GM19025 (cell line): Measurements from ENCODE around the gene MGRN1.

Source experiments
- ATAC-seq: cut with Tn5 transposase; IDR thresholded peaks from one replicate; pipeline ENCODE4 v1.9.1; 2021; ENCODE audit warnings: mild to moderate bottlenecking, low read depth, moderate library complexity; ENCODE audit not compliant: unreplicated experiment

The MGRN1 gene

GRCh38 chr16:4624015-4624826, at the start of gene MGRN1:
Gene MGRN1, plus strand, starts transcription at chr16:4624826. Its CDS starts 135 bp downstream, at chr16:4624961.
- peak; percentile 67 for ATAC-seq

DNA sequence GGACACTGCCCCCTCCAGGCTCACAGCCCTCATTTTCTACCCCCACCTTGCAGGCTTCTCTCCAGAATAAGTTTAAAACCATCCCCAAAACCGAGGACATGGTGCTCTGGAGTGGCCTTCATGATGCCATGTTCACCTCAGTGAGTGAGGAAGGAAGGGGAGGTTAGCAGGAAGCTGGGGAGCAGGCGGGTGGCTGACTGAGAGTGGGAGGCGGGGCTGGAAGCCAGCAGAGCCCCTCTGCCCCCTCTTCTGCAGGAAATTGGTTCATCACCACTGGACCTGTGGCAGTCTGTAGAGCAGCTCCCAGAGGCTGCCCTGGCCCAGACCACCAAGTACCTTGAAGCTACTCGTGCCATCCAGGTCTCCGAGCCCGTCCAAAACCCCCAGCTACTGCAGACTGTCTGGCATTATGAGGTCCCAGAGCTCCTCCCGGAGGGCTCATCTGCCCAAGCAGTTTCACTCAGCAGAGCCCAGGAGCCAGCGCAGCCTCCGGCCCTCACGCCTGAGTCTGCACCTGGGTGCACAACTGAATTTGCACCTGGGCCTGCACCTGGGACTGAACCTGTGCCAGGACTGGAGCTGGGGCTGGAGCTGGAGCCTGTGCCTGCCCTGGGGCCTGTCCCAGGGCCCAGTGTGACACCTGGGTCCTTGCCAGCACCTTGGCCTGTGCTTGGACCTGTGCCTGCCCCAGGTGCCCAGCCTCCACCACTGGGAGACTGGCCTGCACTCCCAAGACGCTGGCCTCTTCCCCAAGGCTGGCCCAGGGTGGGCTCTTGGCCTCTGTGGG, 49.5 kb upstream of the MGRN1 start:
- ATAC-seq: no peak

GRCh38 chr16:4576008-4576407, 48.6 kb upstream of the MGRN1 start:
- no peak for ATAC-seq

DNA sequence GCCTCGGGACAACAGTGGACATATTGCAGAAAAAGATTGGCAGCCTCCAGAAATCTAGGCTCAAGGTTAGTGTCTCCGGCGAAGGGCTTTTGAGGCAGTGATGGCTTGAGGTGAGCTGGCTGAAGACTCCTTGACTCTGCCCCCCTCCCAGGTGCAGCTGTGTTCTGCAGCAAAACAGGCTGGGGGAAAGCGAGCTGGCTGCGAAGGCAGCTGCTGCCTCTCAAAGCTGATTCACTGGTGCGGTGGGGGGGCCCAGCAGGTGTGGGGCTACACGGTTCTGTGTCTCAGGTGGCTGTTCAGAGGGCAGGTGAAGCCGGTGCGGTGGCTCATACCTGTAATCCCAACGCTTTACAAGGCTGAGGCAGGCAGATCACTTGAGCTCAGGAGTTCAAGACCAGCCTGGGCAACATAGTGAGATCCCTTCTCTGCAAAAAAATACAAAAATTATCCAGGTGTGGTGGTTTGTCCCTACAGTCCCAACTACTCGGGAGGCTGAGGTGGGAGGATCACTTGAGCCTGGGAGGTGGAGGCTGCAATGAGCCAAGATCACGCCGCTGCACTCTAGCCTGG, 45.6 kb upstream of the MGRN1 start:
- no peak for ATAC-seq

DNA sequence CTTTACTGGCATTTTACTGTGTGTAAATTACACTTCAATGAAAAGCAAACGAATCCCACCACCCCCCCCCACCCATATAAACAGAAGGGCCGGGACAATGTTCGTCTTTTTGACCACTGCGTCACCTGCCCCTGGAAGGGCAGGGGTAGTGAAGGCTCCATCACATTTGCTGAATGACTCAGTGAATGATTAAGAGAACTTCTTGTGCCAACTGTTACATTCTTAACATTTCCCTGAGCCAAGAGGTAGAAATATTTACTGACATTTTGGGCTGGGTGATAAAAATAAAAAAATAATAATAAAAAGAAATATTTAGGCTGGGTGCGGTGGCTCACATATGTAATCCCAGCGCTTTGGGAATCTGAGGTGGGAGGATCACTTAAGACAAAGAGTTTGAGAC, 44.4 kb upstream of the MGRN1 start:
- no peak for ATAC-seq

DNA sequence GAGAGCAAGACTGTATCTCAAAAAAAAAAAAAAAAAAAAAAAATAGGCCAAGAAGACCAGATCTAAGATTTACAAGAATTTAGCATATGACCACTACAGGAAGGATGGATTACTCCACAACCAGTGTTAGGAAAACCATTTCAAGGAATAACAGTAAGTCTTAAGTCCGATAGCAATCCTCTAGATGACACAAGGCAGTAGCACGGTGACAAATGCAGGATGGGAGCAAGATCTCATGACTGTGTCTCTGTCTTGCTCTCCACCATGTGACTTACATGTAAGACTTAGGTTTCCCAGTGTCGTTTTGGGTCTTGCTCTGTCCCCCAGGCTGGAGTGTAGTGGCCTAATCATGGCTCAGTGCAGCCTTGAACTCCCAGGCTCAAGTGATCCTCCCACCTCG, 40.7 kb upstream of the MGRN1 start:
- ATAC-seq: no peak

DNA sequence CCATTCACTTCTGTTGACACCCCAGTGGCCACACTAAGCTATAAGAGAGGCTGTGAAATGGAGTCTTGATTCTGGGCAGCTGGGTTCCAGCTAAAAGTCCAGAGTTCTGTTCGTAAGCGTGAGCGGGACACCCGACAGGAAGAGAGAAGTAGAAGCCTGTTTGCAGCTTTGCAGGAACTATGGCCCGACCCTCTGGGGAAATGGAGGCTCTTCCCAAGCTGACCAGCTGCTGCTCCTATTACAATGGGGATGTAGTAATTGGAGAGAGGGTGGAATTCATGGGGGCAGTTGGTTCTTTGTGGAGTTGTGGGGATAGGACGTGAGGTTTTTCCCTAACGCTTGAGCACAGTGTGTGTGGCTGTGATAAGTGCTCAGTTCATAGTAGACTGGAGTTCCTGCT, 38.3 kb upstream of the MGRN1 start:
- ATAC-seq: no peak

DNA sequence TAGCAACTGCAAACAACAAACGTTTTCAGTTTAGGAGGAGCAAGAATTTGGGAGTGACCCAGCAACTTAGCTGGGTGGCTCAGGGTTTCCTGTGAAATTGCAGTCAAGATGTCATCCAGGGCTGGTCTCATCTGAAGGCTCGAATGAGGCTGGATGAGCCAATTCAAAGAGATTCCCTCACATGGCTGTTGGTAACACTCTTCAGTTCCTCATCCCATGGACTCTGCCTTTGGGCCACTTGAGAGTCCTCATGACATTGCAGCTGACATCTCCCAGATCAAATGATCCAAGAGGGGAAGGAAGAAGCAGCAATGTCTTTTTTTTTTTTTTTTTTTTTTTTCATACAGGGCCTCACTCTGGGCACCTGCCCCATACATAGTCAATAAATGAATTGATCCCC, 36.2 kb upstream of the MGRN1 start:
- no peak for ATAC-seq

DNA sequence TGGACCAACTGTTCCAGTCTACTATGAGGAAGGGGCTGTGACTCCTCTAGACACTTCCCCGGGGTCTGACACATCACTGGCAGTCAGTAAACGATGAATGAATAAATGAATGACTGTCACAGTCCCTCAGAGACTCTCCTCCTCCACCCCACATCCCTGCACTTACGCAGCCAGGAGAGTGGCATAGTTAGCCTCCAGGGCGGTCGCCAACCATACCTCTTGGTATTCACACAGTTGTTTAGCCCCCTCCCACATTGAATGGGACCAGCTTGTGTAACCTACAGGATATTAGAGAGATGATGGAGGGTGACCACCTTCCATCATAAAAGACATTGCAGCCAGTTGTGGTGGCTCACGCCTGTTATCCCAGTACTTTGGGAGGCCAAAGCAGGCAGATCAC, 35.7 kb upstream of the MGRN1 start:
- no peak for ATAC-seq

- ATAC-seq: no peak
These were observed 33.4 kb upstream of the MGRN1 start for GRCh38 chr16:4591191-4591590.

GRCh38 chr16:4591706-4592470, 32.7 kb upstream of the MGRN1 start:
- ATAC-seq: no peak

GRCh38 chr16:4593086-4593485, 31.5 kb upstream of the MGRN1 start:
- no peak for ATAC-seq

DNA sequence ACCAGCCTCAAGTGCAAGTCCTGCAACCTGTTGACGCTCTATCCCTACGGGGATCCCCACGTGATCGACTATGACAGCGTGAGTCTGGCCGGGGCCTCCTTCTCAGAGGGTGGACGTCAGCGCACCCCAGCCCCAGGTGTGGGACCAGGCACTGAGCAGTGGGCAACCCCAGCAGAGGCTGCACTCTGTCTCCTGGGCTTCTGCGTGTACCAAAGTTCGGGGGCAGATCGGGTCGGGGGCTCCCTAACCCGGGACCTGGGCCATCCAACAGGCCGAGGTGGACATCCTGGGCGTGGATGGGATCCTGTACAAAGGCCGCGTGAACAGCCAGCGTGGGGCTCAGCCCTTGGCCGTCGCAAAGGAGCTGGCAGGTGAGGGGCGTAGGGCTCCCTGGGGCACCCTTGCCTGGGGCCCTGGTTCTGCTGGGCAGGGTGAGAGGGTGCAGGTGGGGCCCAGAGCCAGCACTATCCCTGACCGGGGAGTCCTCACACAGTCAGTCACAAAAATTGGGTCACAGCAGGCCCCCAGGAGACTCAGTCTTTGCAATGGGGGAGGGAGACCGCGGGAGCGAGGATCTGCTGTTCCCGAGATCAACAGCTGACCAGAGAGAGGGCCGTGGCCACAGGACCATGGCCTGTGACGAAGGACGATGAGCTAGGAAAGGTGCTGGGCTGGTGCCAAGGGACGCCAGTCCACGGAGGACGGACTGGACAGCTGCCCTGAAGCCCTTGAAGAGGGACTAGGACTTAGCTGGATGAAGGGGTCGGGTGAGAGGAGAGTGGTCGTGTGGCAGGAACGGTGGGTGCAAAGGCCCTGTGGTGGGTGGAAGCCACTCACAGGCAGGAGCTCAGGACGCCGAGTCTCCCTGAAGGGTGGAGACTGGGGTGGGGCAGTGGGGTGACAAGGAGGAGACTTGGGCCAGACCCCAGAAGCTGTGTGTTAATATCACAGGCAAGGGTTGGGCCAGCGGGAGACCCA, 29.9 kb upstream of the MGRN1 start:
- no peak for ATAC-seq

- no peak for ATAC-seq
These were observed 27.5 kb upstream of the MGRN1 start for GRCh38 chr16:4597174-4597573.

GRCh38 chr16:4599037-4599436, 25.6 kb upstream of the MGRN1 start:
- ATAC-seq: no peak

- ATAC-seq: no peak
These were observed 25.1 kb upstream of the MGRN1 start for GRCh38 chr16:4599545-4599944.

DNA sequence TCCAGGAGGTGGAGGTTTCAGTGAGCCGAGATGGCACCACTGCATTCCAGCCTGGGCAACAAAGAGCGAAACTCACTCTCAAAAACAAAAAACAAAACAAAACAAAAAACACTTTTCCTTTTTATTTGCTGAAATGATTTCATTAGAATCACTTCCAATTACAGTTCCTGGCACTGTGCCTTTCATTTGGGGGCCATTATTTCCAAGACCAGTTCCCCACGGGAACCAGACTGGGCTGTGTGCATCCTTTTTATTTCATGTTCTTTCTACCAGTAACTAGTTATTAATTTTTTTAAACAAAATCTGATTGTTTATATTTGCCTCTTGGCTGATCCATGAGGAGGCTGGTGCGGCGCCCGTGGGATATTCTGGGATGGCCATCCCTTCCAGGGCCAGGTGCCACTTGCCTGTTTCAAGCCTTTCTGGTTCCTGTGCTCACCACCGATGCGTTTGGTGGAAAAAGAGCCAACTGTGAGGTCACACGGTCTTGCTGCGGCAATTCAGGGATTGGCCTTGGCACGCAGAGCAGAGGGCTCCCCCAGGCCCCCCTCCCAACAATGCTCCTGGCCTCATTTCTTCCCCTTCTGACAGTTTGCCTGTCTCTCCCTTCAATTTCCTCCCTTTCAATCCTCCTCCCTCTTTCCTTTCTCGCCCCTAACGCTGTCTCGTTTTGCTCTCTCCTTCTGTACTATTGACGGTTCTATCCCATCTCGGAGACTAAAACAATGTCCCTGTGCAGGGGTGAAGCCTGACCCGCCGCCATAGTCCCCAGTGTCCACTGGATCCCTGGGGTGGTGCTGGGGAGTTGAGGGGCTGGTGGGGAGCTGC, 23.4 kb upstream of the MGRN1 start:
- no peak for ATAC-seq

DNA sequence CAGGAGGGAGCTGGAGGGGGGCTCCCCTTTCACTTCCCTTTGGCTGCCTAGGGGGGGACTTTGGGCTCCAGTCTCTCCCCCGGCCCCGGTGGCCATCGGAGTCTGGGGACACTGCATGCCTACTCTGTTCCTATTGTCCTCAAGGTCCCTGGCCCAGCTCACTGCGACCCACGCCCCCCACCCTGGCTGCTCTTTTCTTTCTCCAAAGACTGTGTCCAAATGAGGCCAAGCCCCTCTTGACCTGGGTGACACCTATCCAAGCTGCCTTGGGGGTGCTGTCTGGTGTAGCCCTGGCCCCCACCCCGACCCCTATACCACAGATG, 22.8 kb upstream of the MGRN1 start:
- no peak for ATAC-seq

DNA sequence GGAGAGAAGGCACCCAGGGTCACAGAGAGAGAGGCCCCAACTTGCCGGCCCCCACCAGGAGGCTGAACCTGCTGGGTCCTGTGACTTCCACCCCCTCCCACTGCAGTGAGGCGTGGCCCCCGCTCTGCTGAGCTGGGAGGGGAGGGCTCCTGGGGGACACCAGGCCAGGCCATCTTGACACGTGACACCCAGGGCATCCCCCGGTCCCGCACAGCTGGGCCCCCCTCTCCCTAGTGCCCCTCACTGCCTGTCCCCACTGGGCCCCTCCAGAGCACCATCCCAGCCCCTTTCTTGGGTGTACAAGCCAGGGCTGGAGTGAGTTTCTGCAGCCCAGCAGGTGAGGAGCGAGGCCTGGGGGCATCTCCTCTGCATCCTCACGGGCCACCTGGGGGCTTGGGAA, 22.3 kb upstream of the MGRN1 start:
- no peak for ATAC-seq
